ENCODE data around the gene PPP2R5A. TPM values are rescaled to one million over a fixed set of nuclear protein-coding genes. Genes with fewer than 3 reads are reported as not detected.

Gene PPP2R5A
- total RNA-seq, result 88.4 TPM
- long read RNA-seq, transcript PPP2R5A-201 (13 exons, 3,128 nt), result major isoform, 84 of 108 reads
- long read RNA-seq, partial matches to known transcripts, result 5 of 108 reads
- long read RNA-seq, other reads (novel, unspliced or antisense), result 19 of 108 reads

DNA sequence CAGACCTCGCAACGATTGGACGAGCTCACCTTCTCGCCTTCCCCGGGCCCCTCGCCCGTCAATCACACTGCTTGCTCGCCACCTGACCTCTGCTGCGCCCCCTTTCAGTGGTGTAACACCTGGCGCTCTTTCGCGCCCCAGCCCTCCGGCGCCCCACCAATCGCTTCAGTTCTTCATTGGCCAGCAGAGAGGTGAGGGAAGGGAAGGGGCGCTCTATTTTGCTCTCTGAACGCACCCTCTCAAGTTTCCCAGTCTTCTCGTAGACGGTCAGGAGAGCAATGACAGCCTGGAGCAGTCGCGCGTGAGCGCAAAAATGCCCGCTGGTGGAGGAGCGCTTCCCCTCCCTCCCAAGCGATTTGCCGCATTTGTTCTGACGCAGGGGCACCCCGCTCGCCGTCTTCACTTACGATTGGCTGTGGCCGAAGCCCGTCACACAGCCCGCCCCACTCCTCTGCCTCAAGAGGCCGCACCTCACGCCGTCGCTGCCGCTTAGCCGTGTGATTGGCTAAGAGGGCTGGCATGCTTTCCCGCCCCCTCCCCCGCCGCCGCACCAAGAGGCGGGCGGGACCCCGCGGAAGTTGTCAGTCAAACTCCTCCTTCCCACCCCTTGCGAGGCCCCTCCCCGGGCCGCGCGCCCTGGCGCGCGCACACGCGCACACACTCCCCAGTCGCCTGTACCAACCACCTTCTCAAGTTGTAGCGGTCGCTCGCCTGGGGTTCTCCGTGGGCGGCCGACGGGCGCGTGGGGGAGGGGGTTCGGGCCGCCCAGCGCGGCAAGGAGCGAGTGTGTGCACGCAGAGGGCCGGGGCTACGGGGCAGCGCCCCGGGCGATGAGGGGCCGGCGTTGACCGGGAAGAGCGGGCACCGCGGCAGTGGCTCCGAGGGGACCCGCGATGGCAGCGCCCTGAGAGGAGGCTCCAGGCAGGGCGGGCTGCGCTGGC, at the start of gene PPP2R5A:
Gene PPP2R5A, plus strand, starts transcription at position 667 of the 941 bp plus-strand sequence. CDS start 701 bp downstream, outside the sequence.
- Histone ChIP-seq H3K9me3 (no peaks in the 10 kb centered on the region), H3K4me1 (peaks cover 8% of the 10 kb centered on the region), H3K27me3 (no peaks in the 10 kb centered on the region), H3K27ac (peak within 1 kb of the TSS; percentile 99), H3K36me3 (no peaks in the 10 kb centered on the region), H3K4me3 (peak within 1 kb of the TSS; percentile 86)
- TF ChIP-seq, protein P1, sequence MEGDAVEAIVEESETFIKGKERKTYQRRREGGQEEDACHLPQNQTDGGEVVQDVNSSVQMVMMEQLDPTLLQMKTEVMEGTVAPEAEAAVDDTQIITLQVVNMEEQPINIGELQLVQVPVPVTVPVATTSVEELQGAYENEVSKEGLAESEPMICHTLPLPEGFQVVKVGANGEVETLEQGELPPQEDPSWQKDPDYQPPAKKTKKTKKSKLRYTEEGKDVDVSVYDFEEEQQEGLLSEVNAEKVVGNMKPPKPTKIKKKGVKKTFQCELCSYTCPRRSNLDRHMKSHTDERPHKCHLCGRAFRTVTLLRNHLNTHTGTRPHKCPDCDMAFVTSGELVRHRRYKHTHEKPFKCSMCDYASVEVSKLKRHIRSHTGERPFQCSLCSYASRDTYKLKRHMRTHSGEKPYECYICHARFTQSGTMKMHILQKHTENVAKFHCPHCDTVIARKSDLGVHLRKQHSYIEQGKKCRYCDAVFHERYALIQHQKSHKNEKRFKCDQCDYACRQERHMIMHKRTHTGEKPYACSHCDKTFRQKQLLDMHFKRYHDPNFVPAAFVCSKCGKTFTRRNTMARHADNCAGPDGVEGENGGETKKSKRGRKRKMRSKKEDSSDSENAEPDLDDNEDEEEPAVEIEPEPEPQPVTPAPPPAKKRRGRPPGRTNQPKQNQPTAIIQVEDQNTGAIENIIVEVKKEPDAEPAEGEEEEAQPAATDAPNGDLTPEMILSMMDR (IDR thresholded peaks at IDR 0.05), result peak; percentile 32
- intact Hi-C loops (cut with DNase I), result no loop called here
- ATAC-seq (peak; percentile 95), DNase-seq (peak; percentile 100)

DNA sequence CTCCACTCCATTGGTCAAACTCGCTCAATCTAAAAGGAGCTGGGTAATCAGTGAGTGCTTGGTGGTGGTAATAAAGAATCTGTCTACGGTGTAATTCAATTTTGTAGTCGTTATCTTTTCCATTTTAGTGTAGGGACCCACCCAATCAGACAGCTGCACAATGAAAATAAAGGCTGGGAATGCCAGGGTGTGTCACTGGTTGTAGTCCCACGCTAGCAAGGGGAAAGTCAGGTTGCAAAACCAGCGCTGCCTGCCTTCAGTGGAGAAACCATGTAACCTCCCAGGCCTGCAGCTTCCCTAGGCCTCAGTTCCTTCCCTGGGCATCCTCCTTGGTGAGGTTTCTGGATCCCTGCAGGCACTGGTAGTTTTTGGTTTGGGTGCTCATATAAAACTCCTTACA, 49.4 kb upstream of the PPP2R5A start:
- Histone ChIP-seq H3K36me3 (no peaks in the 10 kb centered on the region), H3K4me3 (no peak overlapping the region), H3K9me3 (no peaks in the 10 kb centered on the region), H3K4me1 (peaks cover 24% of the 10 kb centered on the region), H3K27me3 (no peaks in the 10 kb centered on the region), H3K27ac (no peak overlapping the region)
- DNase-seq (no peak), ATAC-seq (peak; percentile 36)
- TF ChIP-seq, protein P1 (IDR thresholded peaks at IDR 0.05), result no peak
- intact Hi-C loops (cut with DNase I), result no loop called here

DNA sequence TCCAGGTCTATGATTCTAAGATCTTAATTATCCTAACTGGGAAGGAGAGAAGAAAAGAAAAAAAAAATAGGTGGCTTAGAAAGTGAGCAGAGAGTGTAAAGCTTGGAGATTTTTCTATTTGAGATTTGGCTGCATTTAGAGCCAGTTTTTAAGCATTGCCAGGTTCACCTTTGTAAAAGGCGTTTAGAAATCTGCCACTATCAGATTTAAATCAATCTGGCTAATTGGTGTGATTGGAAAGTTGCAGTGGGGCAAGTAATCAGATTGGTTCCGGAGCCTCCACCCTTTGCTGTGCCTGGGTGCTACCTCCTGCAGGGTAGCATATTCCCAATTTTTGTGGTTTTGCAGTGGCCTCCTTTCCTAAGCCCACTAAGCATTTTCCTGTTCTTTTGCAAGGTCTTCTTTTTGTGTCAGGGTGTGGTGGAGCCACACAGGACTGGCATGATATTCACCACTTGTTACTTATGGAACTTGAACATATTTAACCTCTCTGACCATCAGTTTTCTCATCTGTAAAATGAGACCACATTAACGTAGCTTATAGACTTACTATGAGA, 48.5 kb upstream of the PPP2R5A start:
- Histone ChIP-seq H3K9me3 (no peaks in the 10 kb centered on the region), H3K4me1 (peaks cover 24% of the 10 kb centered on the region), H3K4me3 (no peak overlapping the region), H3K36me3 (no peaks in the 10 kb centered on the region), H3K27ac (no peak overlapping the region), H3K27me3 (no peaks in the 10 kb centered on the region)
- ATAC-seq (no peak), DNase-seq (no peak)
- intact Hi-C loops (cut with DNase I), result no loop called here
- TF ChIP-seq, protein P1 (IDR thresholded peaks at IDR 0.05), result no peak

- Histone ChIP-seq H3K9me3 (no peaks in the 10 kb centered on the region), H3K4me1 (peaks cover 24% of the 10 kb centered on the region), H3K4me3 (no peak overlapping the region), H3K27me3 (no peaks in the 10 kb centered on the region), H3K27ac (no peak overlapping the region), H3K36me3 (no peaks in the 10 kb centered on the region)
- TF ChIP-seq, protein P1 (IDR thresholded peaks at IDR 0.05), result no peak
- no peak for DNase-seq
- peak; percentile 18 for ATAC-seq
- intact Hi-C loops (cut with DNase I), result no loop called here
Measured at GRCh38 chr1:212237651-212238050, 47.6 kb upstream of the PPP2R5A start.

DNA sequence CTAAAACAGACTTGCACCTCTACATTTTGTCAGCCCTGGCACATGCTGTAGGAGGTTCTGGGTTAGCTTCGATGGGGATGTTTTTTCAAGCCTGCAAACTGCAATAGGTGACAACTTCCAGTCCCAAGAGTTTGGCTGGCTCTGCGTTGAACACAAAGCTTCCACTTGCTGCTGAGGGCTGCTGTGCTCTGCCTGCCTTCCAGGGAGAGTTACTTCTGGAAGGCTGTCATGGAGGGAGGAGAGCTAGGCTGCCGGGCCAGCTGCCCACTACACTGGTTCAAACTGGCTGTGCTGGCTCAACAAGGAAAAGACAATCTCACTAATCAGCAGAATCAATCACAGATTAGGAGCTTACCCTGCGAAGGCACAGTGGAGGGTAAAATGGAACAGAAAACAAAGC, 46.7 kb upstream of the PPP2R5A start:
- H3K4me1 ChIP-seq, result peaks cover 24% of the 10 kb centered on the region
- intact Hi-C loops (cut with DNase I), result no loop called here
- H3K27ac ChIP-seq, result no peak overlapping the region
- peak; percentile 38 for ATAC-seq
- DNase-seq, result no peak
- TF ChIP-seq, protein P1 (IDR thresholded peaks at IDR 0.05), result no peak
- no peaks in the 10 kb centered on the region for H3K9me3 ChIP-seq
- no peaks in the 10 kb centered on the region for H3K36me3 ChIP-seq
- no peak overlapping the region for H3K4me3 ChIP-seq
- no peaks in the 10 kb centered on the region for H3K27me3 ChIP-seq
